ENCODE measurements around the gene CAPNS2.
"Not testable (repeated sequence)": the region's sequence is repeated elsewhere in the genome, so short reads cannot be mapped to it uniquely, and the experiment has no call there.

The CAPNS2 gene

DNA sequence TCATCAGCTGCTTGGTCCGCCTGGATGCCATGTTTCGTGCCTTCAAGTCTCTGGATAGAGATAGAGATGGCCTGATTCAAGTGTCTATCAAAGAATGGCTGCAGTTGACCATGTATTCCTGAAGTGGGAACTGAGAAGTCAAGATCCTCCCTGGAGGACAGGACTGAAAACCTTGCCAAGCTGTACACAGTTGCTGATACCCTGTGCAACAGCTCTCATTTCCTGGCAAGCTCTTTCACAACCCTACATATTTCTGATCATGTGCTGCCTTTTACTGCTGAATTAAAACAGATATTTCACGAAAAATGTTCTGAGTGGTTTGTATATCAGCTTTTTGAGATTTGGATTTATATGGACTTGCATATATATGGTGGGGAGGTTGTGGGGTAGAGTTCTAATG lies 898 bp downstream of the CAPNS2 start:
- in situ Hi-C loops (cut with MboI; ENCODE audit: low sequenced_read_pairs), result no loop called here

DNA sequence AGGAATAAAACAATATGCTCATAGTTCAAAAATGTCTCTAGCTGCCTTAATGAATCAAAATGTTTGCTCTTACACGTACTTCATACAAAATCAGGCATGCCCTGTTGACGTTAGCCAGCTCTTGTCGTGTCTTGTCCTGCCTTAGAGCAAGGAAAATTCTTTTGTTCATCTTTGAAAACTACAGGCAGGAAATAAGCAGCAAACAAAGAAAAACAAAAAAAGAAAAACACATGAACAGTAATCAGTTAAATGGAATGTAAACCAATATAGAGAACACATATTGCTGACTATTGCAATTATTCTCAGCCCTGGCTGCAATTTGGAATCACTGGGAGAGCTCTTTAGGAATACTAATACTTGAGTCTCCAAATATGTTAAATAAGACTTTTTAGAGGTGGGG lies 1.7 kb downstream of the CAPNS2 start:
- in situ Hi-C loops (cut with MboI; ENCODE audit: low sequenced_read_pairs), result no loop called here

DNA sequence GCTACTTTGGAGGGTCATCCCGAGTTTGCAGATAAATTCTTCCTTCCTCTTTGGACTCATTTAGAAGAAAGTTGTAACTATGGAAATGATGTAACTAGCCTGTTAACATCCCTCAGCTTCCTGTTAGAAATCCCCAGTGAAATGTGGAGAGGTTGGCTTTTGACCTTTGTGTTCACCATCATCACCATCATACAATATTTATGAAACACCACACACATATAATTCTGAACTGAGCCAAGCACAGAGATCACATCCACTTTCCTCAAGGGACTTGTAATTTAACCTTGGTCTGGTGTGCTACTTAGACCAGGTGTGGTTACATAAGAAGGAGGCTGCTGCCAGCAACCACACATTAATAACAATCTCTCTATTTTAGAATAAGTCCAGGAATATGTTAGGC lies 2.5 kb downstream of the CAPNS2 start:
- in situ Hi-C loops (cut with MboI; ENCODE audit: low sequenced_read_pairs), result no loop called here

DNA sequence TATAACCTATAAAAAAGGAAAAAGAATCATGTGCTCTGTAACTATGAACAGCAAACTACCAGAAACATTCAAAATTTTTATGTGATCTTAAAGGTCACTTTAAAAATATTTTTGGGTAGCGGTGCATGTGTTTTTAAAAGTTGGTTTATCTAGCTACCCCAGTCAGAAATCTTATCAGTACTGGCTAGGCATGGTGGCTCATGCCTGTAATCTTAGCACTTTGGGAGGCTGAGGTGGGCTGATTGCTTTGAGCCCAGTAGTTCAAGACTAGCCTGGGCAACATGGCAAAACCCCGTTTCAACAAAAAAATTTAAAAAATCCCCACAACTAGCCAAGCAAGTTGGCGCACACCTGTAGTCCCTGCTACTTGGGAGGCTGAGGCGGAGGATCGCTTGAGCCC lies 3.7 kb downstream of the CAPNS2 start:
- in situ Hi-C loops (cut with MboI; ENCODE audit: low sequenced_read_pairs), result no loop called here

DNA sequence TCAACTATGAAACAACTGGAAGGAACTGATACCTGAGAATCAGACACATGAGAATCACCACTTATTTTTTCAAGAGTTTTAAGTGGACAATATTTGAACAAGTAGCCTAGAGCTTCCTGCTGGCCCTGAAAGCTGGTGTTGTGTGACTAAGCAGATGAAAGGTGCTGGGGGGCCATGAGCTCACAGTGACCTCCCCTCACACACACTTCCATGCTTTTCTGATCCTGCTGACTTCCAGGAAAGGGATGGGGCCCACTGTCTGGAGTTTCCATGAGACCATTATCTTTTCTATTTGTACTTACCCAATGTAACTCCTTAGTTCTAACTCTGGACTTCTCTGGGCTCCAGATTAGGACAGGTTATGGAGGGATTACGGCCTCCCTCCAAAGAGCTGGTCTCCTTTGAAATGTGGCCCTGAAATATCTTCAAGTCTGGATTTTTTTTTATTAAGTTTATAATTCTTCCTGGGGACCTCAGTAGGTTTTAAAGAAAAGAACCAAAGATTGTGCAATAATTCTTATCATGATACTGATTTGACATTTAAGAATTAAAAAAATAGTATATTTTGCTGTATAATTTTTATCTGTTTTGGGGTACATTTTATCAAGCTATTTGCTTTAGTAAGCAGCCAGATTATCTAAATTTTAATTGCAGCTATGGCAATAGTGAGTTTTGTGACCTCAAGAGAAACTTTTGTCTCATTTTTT lies 4.9 kb downstream of the CAPNS2 start:
- in situ Hi-C loops (cut with MboI; ENCODE audit: low sequenced_read_pairs), result no loop called here

DNA sequence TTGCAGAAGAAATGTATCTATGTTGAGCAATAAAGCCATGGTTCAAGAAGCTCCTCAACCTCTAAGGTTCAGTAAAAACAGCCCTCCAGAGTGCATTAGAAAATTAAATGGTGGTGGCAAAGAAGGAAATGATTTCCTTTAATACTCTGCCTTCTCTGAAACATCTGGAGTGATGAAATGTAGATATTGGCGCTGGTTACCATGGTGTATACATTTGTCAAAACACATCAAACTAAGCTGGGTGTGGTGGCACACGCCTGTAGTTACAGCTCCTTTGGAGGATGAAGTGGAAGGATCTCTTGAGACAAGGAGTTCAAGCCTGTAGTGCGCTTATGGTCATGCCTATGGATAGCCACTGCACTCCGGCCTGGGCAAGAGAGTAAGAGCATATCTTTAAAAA lies 6.0 kb downstream of the CAPNS2 start:
- in situ Hi-C loops (cut with MboI; ENCODE audit: low sequenced_read_pairs), result no loop called here

DNA sequence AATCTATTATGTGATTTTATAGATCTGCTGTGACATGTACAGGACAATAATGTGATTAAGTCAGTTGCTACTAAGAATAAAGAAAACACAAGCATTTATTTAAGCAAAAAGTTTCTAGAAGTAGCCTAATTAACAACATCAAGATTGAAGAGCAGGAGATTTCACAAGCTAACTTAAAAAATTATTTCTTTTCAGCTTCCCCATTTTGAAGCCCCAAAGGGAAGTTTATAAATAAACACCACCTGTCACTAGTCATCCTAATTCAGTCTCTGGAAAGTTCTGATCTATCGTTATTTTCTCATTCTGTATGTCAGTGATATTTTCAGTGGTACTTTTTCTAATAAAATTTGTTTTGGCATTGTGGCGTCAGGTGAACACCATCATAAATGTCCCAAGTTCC lies 8.3 kb downstream of the CAPNS2 start:
- in situ Hi-C loops (cut with MboI; ENCODE audit: low sequenced_read_pairs), result no loop called here

DNA sequence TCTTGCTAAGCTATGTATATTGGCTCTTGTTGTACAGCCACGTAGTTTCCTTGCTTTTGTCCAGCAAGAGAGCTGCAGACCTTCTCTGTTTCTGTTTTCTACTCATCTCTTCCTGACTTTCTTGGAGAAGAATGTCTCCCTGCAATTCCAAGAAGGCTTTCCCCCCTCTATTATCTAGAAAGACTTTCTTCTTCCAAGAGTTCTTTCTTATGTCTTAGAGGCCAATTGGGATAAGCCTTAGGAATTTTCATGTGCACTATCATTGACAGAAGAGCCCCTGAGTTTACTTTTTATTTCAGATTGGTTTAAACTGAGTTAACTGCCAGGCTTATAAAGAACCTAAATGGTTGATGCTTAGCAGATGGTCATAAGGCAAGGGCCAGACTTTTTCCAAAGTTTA lies 9.0 kb downstream of the CAPNS2 start:
- in situ Hi-C loops (cut with MboI; ENCODE audit: low sequenced_read_pairs), result no loop called here

DNA sequence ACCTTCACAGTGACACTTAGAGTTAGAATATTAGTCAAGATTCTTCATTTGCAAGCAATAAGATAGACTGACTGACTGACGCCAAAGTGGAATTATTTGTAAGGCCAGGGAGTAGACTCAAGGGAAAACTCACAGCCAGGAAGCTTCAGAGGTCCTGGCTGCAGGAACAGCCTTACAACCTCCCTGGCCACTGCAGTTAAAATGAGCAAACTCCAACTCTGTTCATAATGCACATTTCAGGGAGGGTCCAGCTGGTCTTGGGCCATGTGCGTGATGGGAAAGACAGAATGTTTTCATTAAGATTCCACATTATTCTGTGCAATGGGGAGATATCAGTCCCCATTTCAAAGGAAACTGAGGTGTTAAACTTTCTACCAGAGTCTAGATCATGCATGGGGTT lies 9.9 kb downstream of the CAPNS2 start:
- in situ Hi-C loops (cut with MboI; ENCODE audit: low sequenced_read_pairs), result no loop called here

DNA sequence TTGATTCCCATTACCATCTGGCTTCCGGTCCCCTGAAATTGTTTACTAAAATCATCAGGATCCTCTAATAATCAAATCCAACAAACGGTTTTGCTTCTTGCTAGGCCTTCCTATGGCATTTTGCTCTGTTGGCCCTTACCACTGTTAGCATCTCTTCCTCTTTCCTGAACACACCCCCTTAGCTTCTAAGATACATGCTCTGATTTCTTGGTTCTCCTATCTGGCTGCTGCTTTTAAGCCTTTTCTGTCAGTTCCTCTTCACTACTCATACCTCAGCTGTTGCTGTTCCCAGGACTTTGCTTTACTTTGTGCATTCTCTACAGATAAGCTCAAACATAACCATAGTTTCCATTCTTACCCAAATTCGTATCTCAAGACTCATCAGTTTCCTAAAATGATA lies 11.4 kb downstream of the CAPNS2 start:
- in situ Hi-C loops (cut with MboI; ENCODE audit: low sequenced_read_pairs), result no loop called here

DNA sequence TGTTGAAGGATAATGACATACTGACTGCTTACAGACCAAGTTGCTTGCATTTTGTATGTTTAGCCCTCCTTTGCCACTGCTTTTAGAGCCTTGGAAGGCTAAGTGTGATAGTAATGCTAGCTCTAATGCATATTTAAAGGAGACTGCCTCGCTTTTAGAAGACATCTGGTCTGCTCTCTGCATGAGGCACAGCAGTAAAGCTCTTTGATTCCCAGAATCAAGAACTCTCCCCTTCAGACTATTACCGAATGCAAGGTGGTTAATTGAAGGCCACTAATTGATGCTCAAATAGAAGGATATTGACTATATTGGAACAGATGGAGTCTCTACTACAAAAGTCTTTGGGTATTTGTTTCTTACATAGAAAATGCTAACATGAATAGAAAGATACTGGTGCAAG lies 19.1 kb downstream of the CAPNS2 start:
- in situ Hi-C loops (cut with MboI; ENCODE audit: low sequenced_read_pairs), result no loop called here

DNA sequence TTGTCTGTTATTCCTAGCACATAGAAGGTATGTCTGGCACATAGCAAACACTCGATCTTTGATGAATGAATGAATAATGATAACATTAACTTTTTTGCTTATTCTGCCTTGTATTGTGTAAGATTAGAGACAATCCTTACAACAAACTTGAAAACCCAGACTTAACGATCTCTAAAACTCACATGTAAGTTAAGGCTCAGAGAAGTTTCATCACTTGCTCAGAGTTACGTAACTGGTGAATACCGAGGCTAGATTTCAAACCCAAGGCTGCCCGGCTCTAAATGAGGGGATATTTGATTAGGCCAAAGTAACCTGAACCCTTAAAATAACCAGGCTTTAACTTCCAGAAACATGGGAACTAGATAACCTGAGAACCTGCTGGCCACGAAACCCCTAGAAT lies 22.3 kb downstream of the CAPNS2 start:
- in situ Hi-C loops (cut with MboI; ENCODE audit: low sequenced_read_pairs), result no loop called here

DNA sequence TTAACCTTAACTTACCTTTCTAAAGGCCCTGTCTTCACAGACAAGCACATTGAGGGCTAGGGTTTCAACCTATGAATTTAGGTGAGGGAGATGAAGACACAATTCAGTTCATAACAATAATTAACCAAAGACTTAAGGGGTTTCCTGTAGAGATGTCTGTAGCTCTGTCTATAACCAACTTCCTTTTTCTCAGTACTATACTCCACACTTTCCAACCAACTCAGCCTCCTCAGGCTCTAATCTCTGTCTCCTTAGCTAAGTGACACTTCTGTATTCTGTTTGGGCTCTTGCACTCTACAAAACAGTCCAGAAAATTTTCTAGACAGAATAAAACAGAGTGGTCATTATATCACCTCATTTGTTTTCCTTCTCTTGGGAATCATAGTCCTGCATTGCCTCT lies 25.8 kb downstream of the CAPNS2 start:
- in situ Hi-C loops (cut with MboI; ENCODE audit: low sequenced_read_pairs), result no loop called here

DNA sequence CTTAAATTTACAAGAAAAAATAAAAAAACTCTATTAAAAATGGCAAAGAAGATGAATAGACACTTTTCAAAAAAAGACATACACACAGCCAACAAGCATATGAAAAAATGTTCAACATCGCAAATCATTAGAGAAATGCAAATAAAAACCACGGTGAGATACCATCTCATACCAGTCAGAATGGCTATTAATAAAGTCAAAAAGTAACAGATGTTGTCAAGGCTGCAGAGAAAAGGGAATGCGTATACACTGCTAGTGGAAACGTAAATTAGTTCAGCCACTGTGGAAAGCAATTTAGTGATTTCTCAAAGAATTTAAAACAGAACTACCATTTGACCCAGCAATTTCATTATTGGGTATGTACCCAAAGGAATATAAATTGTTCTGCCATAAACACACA lies 31.4 kb downstream of the CAPNS2 start:
- in situ Hi-C loops (cut with MboI; ENCODE audit: low sequenced_read_pairs), result no loop called here

DNA sequence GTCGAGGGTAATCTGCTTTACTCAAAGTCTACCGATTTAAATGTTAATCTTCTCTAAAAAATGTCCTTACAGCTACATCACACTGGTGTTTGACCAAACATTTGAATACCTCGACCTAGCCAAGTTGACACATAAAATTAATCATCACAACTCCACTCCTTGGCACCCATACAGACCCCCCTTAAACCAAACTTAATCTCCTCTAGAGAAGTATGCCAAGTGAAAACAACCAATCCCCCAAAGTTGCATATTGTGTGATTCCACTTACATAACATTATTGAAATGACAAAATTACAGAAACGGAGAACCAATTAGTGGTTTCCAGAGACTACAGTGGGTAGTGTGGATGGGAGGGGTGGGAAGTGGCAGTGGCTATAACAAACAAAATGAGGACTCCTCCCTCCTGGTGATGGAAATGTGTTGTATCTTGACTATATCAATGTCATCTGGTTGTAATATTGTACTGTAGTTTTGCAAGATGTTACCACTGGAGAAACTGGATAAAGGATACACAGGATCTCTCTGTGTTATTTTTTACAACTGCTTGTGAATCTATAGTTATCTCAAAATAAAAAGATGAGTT lies 39.4 kb downstream of the CAPNS2 start:
- in situ Hi-C loops (cut with MboI; ENCODE audit: low sequenced_read_pairs), result no loop called here

DNA sequence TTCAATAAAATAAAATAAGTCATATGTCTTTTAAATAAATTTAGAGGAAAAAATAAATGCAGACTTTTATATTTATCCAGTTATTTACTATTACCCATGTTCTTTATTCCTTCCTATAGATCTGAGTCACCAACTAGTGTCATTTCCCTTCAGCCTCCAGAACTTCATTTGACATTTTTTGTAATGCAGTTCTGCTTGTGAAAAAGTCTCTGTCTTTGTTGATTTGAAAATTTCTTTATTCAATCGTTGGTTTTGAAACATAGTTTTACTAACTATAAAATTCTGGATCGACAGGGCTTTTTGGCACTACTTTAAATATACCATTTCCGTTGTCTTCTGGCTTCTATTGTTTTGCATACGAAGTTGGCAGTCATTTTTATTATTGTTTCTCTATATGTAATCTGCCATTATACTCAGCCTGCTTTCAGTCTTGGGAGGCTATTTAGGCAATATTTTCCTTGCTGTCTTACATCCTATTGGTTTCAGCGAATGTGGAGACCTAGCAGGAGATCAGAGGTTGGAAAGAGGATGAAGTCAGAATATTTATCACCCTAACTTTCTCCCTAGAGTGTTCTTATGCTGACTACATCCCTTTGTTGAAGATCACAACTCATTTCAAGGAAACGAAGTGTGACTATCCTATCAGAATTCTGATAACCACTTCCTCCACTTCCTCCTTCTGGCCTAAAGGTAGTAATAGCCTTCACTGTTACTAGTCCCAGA lies 47.3 kb downstream of the CAPNS2 start:
- in situ Hi-C loops (cut with MboI; ENCODE audit: low sequenced_read_pairs), result no loop called here

DNA sequence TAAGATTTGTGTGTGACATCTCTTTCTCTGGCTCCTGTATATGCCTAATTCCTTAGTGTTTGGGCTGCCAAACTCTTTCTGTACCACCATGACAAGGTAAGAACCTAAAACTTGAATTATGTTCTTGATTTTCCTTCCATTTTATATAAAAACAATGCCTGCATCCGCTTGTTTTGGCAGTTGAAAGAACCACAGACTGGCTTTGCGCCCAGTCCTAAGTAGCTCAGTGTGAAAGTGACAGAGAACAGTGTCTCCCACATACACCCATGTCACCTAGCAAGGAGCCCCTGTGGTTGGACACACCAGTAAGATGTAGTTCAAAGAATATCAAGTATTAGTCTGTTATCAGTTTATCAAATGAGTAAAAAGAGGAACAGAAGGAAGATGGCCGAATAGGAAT lies 48.6 kb downstream of the CAPNS2 start:
- in situ Hi-C loops (cut with MboI; ENCODE audit: low sequenced_read_pairs), result no loop called here

DNA sequence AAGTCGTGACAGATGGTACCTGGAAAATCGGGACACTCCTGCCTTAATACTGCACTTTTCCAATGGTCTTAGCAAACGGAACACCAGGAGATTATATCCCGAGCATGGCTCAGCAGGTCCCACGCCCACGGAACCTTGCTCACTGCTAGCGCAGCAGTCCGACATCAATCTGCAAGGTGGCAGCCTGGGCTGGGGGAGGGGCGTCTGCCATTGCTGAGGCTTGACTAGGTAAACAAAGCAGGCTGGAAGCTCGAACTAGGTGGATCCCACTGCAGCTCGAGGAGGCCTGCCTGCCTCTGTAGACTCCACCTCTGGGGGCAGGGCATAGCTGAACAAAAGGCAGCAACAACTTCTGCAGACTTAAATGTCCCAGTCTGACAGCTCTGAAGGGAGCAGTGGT lies 49.2 kb downstream of the CAPNS2 start:
- in situ Hi-C loops (cut with MboI; ENCODE audit: low sequenced_read_pairs), result not testable (repeated sequence)
